Measurements from ENCODE around the gene PPIB.

PPIB gene

GRCh38 chr15:64158363-64159134, 4.3 kb downstream of the PPIB start:
- no peak for DNase-seq (ENCODE audit: low spot score)

- no peak for DNase-seq (ENCODE audit: low spot score)
Observed at GRCh38 chr15:64157599-64158125, 5.2 kb downstream of the PPIB start.

- DNase-seq (ENCODE audit: low spot score) = no peak
Observed at GRCh38 chr15:64156652-64157331, 6.0 kb downstream of the PPIB start.

- DNase-seq (ENCODE audit: low spot score) = no peak
Observed at GRCh38 chr15:64155802-64156651, 6.8 kb downstream of the PPIB start.

- peak; percentile 96 for DNase-seq (ENCODE audit: low spot score)
Observed at GRCh38 chr15:64153480-64154367, 9.1 kb downstream of the PPIB start.

GRCh38 chr15:64152507-64153387, 10.1 kb downstream of the PPIB start:
- no peak for DNase-seq (ENCODE audit: low spot score)

GRCh38 chr15:64151727-64152506, 10.9 kb downstream of the PPIB start, which contains the start of gene SNX22:
TSS of gene SNX22 (plus strand) at chr15:64151731. CDS start at chr15:64151776, 45 bp downstream.
- peak; percentile 46 for DNase-seq (ENCODE audit: low spot score)

- DNase-seq (ENCODE audit: low spot score) = no peak
Observed at GRCh38 chr15:64149893-64150578, 12.8 kb downstream of the PPIB start.

GRCh38 chr15:64149424-64149823, 13.4 kb downstream of the PPIB start:
- peak; percentile 63 for DNase-seq (ENCODE audit: low spot score)

GRCh38 chr15:64148581-64148980, 14.2 kb downstream of the PPIB start:
- DNase-seq (ENCODE audit: low spot score) = no peak

GRCh38 chr15:64148168-64148567, 14.7 kb downstream of the PPIB start:
- no peak for DNase-seq (ENCODE audit: low spot score)

- DNase-seq (ENCODE audit: low spot score) = no peak
Observed at GRCh38 chr15:64146885-64147681, 15.7 kb downstream of the PPIB start.

- no peak for DNase-seq (ENCODE audit: low spot score)
Observed at GRCh38 chr15:64146520-64146884, 16.3 kb downstream of the PPIB start.

- DNase-seq (ENCODE audit: low spot score) = no peak
Observed at GRCh38 chr15:64146041-64146440, 16.8 kb downstream of the PPIB start.

- DNase-seq (ENCODE audit: low spot score) = no peak
Observed at GRCh38 chr15:64144565-64145281, 18.1 kb downstream of the PPIB start.

GRCh38 chr15:64144192-64144564, 18.6 kb downstream of the PPIB start:
- no peak for DNase-seq (ENCODE audit: low spot score)

GRCh38 chr15:64143276-64143675, 19.5 kb downstream of the PPIB start:
- DNase-seq (ENCODE audit: low spot score) = no peak
